Upper lobe of left lung (tissue), 6 donors: ENCODE data around the gene ABCG8. TPM values are rescaled to one million over a fixed set of nuclear protein-coding genes. Genes with fewer than 3 reads are reported as not detected.

Experiments
- ATAC-seq, 2 donors: fragments of 200-7000 bp; cut with Tn5 transposase; one replicate each; pipeline ENCODE4 v1.9.1; 2022; ENCODE audit warnings: mild to moderate bottlenecking in 2 of 2, moderate library complexity in 2 of 2; ENCODE audit not compliant: low FRiP score in 2 of 2
- DNase-seq, 2 donors: peaks; one replicate each; pipeline ENCODE4 v3.0.0-alpha.2; 2019 to 2020
- H3K27ac ChIP-seq, 4 donors: fragments of 200-600 bp; sonication (generic); one replicate each; pipeline ENCODE4 v1.5.1; 2016 to 2019
- H3K27me3 ChIP-seq, 4 donors: fragments of 200-600 bp; sonication (generic); one replicate each; pipeline ENCODE4 v1.5.1; 2017 to 2019
- H3K36me3 ChIP-seq, 4 donors: fragments of 200-600 bp; sonication (generic); one replicate each; pipeline ENCODE4 v1.5.1; 2016 to 2019
- H3K4me1 ChIP-seq, 4 donors: fragments of 200-600 bp; sonication (generic); one replicate each; pipeline ENCODE4 v1.5.1; 2018 to 2019
- H3K4me3 ChIP-seq, 4 donors: fragments of 200-600 bp; sonication (generic); one replicate each; pipeline ENCODE4 v1.5.1; 2017 to 2019; ENCODE audit warnings: mild to moderate bottlenecking in 2 of 4, moderate library complexity in 1 of 4
- H3K9me3 ChIP-seq, 4 donors: fragments of 200-600 bp; sonication (generic); one replicate each; pipeline ENCODE4 v1.5.1; 2018 to 2019
- EP300 ChIP-seq, 4 donors: sonication (generic); formaldehyde crosslinking; IDR thresholded peaks; one replicate each; pipeline ENCODE4 v1.5.1; 2017; ENCODE audit warnings: antibody characterized with exemption in 4 of 4, control low read depth in 2 of 4
- POLR2A ChIP-seq, 4 donors: fragments of 450-650 bp; IDR thresholded peaks; one replicate each; pipeline ENCODE4 v1.5.1; 2016 to 2017; ENCODE audit warnings: antibody characterized with exemption in 4 of 4, mild to moderate bottlenecking in 2 of 4
- POLR2AphosphoS5 ChIP-seq, 2 donors: sonication (generic); formaldehyde crosslinking; IDR thresholded peaks; one replicate each; pipeline ENCODE4 v1.5.1; 2017; ENCODE audit warnings: antibody characterized with exemption in 2 of 2
- whole genome bisulfite sequencing, 2 donors: methylation state at CpG; one replicate each; pipeline ENCODE4 v1.1.5; 2017 to 2018; 5-methylcytosine and 5-hydroxymethylcytosine counted together
- total RNA-seq, 6 donors: library from RNA; depleted of rRNA in 4 of 6; stranded (reverse); fragments of >200 nt in 4 of 6; gene quantifications; one replicate each; pipeline versions ENCODE4 v1.1.0 to v1.2.1, GENCODE V29; 2016 to 2021
- TF ChIP-seq, protein P1 (sequence below), 6 experiments: fragments of 450-650 bp in 4 of 6; fragments of 200-600 bp in 2 of 6; sonication (generic) in 2 of 6; IDR thresholded peaks; one replicate each; pipeline ENCODE4 v1.5.1; 2016 to 2019; ENCODE audit warnings: antibody characterized with exemption in 6 of 6
- donor health status: DM: no; HTN: no; CAD: no; lungs with moderate emphysema.
- donor health status: DM: no; HTN: yes; CAD: no; lungs with severe emphysema.

Gene ABCG8
- total RNA-seq, 6 donors from 2014 or later = 0.10 to 0.20 TPM; not detected in 4

DNA sequence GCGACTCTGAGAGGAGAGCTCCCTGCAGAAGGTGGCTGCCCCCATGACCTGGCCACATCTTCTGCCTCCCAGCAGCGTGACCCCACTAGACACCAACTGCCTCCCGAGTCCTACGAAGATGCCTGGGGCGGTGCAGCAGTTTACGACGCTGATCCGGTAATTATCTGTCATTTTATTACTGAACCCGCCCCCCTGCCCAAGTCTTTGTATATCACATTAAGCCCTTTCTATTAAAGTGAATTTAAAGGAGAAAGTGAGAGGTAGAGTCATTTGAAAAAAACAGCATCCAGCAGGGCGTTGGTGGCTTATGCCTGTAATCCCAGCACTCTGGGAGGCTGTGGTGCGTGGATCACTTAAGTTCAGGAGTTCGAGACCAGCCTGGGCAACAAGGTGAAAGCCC lies 33.4 kb downstream of the ABCG8 start:
- no peak for ATAC-seq
- WGBS, 2 donors = 85 to 88% methylated on average over 12 of the region's 12 CpGs
- TF ChIP-seq POLR2AphosphoS5 (IDR thresholded peaks at IDR 0.05) = no peak
- no peak for TF ChIP-seq POLR2A (IDR thresholded peaks at IDR 0.05)
- TF ChIP-seq, protein P1, sequence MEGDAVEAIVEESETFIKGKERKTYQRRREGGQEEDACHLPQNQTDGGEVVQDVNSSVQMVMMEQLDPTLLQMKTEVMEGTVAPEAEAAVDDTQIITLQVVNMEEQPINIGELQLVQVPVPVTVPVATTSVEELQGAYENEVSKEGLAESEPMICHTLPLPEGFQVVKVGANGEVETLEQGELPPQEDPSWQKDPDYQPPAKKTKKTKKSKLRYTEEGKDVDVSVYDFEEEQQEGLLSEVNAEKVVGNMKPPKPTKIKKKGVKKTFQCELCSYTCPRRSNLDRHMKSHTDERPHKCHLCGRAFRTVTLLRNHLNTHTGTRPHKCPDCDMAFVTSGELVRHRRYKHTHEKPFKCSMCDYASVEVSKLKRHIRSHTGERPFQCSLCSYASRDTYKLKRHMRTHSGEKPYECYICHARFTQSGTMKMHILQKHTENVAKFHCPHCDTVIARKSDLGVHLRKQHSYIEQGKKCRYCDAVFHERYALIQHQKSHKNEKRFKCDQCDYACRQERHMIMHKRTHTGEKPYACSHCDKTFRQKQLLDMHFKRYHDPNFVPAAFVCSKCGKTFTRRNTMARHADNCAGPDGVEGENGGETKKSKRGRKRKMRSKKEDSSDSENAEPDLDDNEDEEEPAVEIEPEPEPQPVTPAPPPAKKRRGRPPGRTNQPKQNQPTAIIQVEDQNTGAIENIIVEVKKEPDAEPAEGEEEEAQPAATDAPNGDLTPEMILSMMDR (IDR thresholded peaks at IDR 0.05) = no peak
- TF ChIP-seq EP300 (IDR thresholded peaks at IDR 0.05) = no peak

DNA sequence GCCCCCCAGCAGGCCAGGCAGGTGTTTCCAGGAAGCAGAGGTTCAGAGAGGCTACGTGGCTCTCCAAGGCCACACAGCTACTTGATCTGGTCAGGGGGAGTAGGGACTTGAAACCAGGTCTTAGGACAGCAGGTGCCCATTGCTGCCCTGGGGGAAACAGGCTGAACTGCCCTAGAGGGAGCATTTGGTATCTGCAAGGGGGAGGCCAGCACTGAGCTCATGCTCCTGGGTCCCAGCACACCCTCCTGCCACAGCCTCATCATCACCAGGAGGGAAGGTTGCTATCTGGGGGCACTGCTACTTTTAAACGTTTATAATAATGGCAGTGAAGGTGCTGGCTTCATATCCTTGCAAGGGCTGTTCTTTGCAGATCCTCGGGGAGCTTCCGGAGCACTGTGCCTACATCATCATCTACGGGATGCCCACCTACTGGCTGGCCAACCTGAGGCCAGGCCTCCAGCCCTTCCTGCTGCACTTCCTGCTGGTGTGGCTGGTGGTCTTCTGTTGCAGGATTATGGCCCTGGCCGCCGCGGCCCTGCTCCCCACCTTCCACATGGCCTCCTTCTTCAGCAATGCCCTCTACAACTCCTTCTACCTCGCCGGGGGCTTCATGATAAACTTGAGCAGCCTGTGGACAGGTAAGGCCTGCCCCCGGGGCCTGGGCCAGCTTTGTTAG lies 36.1 kb downstream of the ABCG8 start:
- H3K27me3 ChIP-seq = no peaks in the 10 kb centered on the region
- no peaks in the 10 kb centered on the region for H3K36me3 ChIP-seq
- H3K4me1 ChIP-seq = peaks cover 0 to 7% (median 1%) of the 10 kb centered on the region in 4 donors
- H3K27ac ChIP-seq = no peak overlapping the region
- no peak overlapping the region for H3K4me3 ChIP-seq
- DNase-seq (peak in 1 of 2 donors; percentile 72), ATAC-seq (no peak)
- no peaks in the 10 kb centered on the region for H3K9me3 ChIP-seq
- 79 to 86% methylated on average over 10 to 11 of the region's 11 CpGs for WGBS, 2 donors
- TF ChIP-seq, protein P1 (IDR thresholded peaks at IDR 0.05) = no peak
- TF ChIP-seq POLR2AphosphoS5 (IDR thresholded peaks at IDR 0.05) (no peak), EP300 (IDR thresholded peaks at IDR 0.05) (no peak), POLR2A (IDR thresholded peaks at IDR 0.05) (no peak)

More for the DNA sequence above, 33.4 kb downstream of the ABCG8 start:
- H3K9me3 ChIP-seq = no peaks in the 10 kb centered on the region
- no peak overlapping the region for H3K4me3 ChIP-seq
- H3K27ac ChIP-seq = no peak overlapping the region
- H3K4me1 ChIP-seq = no peaks in the 10 kb centered on the region
- no peaks in the 10 kb centered on the region for H3K36me3 ChIP-seq
- no peaks in the 10 kb centered on the region for H3K27me3 ChIP-seq
- no peak for DNase-seq

DNA sequence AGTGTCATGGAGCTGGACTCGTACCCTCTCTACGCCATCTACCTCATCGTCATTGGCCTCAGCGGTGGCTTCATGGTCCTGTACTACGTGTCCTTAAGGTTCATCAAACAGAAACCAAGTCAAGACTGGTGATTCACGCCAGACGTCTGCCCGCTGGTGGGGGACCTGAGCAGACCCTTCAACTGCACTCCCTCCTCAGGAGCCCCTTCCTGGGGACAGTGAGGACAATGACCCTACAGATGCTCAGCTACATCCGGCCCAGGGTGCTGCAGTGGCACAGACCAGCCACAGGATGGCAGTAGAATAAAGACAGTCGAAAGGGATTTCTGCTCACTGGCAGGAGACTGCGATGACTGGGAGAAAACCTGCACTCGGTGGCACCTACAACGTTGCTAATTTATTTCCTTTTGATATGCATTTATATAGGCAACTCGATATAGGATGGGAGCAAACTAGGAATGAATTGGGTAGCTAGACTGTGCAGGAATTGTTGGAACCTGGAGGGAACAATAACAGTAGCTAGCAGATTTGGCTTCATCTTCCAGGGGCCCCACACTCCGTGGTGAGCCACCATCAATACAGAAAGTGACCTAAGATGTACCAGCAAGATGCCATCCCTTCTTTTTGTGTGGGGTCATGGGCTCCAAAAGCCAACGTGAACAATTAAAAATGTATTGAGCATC lies 39.2 kb downstream of the ABCG8 start:
- no peaks in the 10 kb centered on the region for H3K9me3 ChIP-seq
- no peaks in the 10 kb centered on the region for H3K36me3 ChIP-seq
- no peaks in the 10 kb centered on the region for H3K27me3 ChIP-seq
- H3K27ac ChIP-seq = no peak overlapping the region
- TF ChIP-seq, protein P1 (IDR thresholded peaks at IDR 0.05) = peak; percentile 76 to 93 (median 90)
- TF ChIP-seq POLR2AphosphoS5 (IDR thresholded peaks at IDR 0.05) (no peak), EP300 (IDR thresholded peaks at IDR 0.05) (no peak)
- no peak overlapping the region for H3K4me3 ChIP-seq
- peaks cover 15 to 26% (median 18%) of the 10 kb centered on the region in 4 donors for H3K4me1 ChIP-seq
- WGBS, 2 donors = 34 to 36% methylated on average over 16 of the region's 16 CpGs
- DNase-seq (peak in 1 of 2 donors; percentile 63), ATAC-seq (peak; percentile 84)

DNA sequence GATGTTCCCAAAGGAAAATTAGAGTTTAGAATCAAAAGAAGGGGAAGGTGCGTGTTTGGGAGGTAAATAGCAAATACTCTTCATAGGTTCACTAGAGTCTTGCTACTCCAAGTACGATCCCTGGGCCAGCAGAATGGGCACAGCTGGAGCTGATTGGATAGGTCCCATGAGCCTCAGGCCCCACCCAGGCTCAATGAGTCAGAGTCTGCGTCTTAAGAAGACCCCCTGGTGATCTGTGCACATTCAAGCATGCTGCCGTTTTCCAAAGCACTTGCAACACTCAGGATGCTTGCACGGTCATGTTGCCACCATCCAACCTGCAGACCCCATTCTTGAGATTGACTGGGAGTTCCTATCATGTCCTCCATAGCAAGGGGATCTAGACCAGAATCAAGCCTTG lies 40.5 kb downstream of the ABCG8 start:
- Histone ChIP-seq H3K4me1 (peaks cover 15 to 27% (median 18%) of the 10 kb centered on the region in 4 donors), H3K4me3 (no peak overlapping the region), H3K9me3 (no peaks in the 10 kb centered on the region), H3K36me3 (no peaks in the 10 kb centered on the region), H3K27me3 (no peaks in the 10 kb centered on the region), H3K27ac (no peak overlapping the region)
- DNase-seq (no peak), ATAC-seq (no peak)
- 85 to 89% methylated on average over 5 of the region's 5 CpGs for WGBS, 2 donors
- no peak for TF ChIP-seq POLR2AphosphoS5 (IDR thresholded peaks at IDR 0.05)
- TF ChIP-seq, protein P1 (IDR thresholded peaks at IDR 0.05) = no peak
